Stimulated activated CD8-positive, alpha-beta memory T cell treated with anti-CD3 and anti-CD28 coated beads, Interleukin-12 subunit alpha, Interleukin-12 subunit beta, amount 100 ng/mL, for 24 hours (primary cell): Measurements from ENCODE around the gene HS3ST3A1.
"Not testable (repeated sequence)": the region's sequence is repeated elsewhere in the genome, so short reads cannot be mapped to it uniquely, and the experiment has no call there.

Source experiments
- DNase-seq: peaks from one replicate; pipeline ENCODE4 v3.0.0-alpha.2; 2020; ENCODE audit errors: extremely low read depth

The HS3ST3A1 gene

GRCh38 chr17:13575922-13576419 lies 25.8 kb downstream of the HS3ST3A1 start:
- no peak for DNase-seq

- DNase-seq = no peak
Measured at GRCh38 chr17:13575466-13575865, 26.3 kb downstream of the HS3ST3A1 start.

- DNase-seq = no peak
Measured at GRCh38 chr17:13572581-13572980, 29.1 kb downstream of the HS3ST3A1 start.

GRCh38 chr17:13569398-13570123 lies 32.2 kb downstream of the HS3ST3A1 start:
- no peak for DNase-seq

GRCh38 chr17:13568582-13569397 lies 32.9 kb downstream of the HS3ST3A1 start:
- DNase-seq = no peak

- DNase-seq = no peak
Measured at GRCh38 chr17:13563866-13564265, 37.9 kb downstream of the HS3ST3A1 start.

- no peak for DNase-seq
Measured at GRCh38 chr17:13562271-13562800, 39.4 kb downstream of the HS3ST3A1 start.

- DNase-seq = no peak
Measured at GRCh38 chr17:13561606-13562270, 40.0 kb downstream of the HS3ST3A1 start.

GRCh38 chr17:13560935-13561334 lies 40.8 kb downstream of the HS3ST3A1 start:
- DNase-seq = no peak

GRCh38 chr17:13558588-13558987 lies 43.1 kb downstream of the HS3ST3A1 start:
- DNase-seq = no peak

- no peak for DNase-seq
Measured at GRCh38 chr17:13557077-13557476, 44.7 kb downstream of the HS3ST3A1 start.

- DNase-seq = no peak
Measured at GRCh38 chr17:13554231-13554630, 47.5 kb downstream of the HS3ST3A1 start.

GRCh38 chr17:13550291-13550690 lies 51.4 kb downstream of the HS3ST3A1 start:
- DNase-seq = no peak

- not testable (repeated sequence) for DNase-seq
Measured at GRCh38 chr17:13548576-13548975, 53.2 kb downstream of the HS3ST3A1 start.

- no peak for DNase-seq
Measured at GRCh38 chr17:13546851-13547250, 54.9 kb downstream of the HS3ST3A1 start.

GRCh38 chr17:13545941-13546340 lies 55.8 kb downstream of the HS3ST3A1 start:
- no peak for DNase-seq

GRCh38 chr17:13544765-13545164 lies 57.0 kb downstream of the HS3ST3A1 start:
- no peak for DNase-seq

- DNase-seq = no peak
Measured at GRCh38 chr17:13544292-13544691, 57.4 kb downstream of the HS3ST3A1 start.

GRCh38 chr17:13542636-13543035 lies 59.1 kb downstream of the HS3ST3A1 start:
- no peak for DNase-seq

- no peak for DNase-seq
Measured at GRCh38 chr17:13541032-13541480, 60.7 kb downstream of the HS3ST3A1 start.

- no peak for DNase-seq
Measured at GRCh38 chr17:13540546-13540945, 61.2 kb downstream of the HS3ST3A1 start.

GRCh38 chr17:13539421-13539820 lies 62.3 kb downstream of the HS3ST3A1 start:
- no peak for DNase-seq
